D721Med (cell line): ENCODE data around the gene BHLHA9.

Experiments used
- DNase-seq: peaks from one replicate; pipeline ENCODE4 v3.0.0; 2011; ENCODE audit warnings: low spot score; ENCODE audit not compliant: insufficient read length
- FAIRE-seq: peaks from 2 replicates; lab custom pipeline; 2011; peaks lifted over from hg19 to GRCh38; lab: Jason Lieb, UNC
- TF ChIP-seq, protein P1 (sequence below): IDR thresholded peaks from 2 replicates; pipeline ENCODE4 v1.5.1; 2012; ENCODE audit warnings: mild to moderate bottlenecking, control low read depth; ENCODE audit not compliant: insufficient read depth; ENCODE audit errors: missing control alignments

The BHLHA9 gene

DNA sequence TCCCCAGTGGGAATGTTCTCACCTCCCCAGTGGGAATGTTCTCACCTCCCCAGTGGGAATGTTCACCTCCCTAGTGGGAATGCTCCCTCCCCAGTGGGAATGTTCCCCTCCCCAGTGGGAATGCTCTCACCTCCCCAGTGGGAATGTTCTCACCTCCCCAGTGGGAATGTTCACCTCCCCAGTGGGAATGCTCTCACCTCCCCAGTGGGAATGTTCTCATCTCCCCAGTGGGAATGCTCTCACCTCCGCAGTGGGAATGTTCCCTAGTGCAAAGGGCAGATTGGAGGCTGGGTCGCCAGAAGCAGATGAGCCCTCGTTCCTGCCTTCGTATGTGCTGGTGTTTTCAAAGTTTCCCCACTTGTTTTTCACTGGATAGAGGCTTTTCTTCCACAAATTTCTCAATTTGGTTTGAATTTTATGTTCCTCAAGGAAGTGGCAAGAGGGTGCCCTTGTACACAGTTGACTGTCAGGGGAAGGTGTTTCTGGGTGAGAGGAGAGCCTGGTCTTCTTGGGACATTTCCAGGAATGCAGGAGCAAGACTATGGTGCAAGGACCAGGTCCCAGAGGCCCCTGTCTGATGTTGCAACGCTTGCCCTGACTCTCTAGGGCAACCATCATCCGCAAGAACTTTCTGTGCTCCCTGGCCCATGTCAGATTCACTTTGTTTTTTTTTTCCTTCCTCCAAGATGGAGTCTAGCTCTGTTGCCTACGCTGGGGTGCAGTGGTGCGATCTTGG is 43.2 kb downstream of the BHLHA9 start:
- FAIRE-seq (no peak), DNase-seq (no peak)
- TF ChIP-seq, protein P1, sequence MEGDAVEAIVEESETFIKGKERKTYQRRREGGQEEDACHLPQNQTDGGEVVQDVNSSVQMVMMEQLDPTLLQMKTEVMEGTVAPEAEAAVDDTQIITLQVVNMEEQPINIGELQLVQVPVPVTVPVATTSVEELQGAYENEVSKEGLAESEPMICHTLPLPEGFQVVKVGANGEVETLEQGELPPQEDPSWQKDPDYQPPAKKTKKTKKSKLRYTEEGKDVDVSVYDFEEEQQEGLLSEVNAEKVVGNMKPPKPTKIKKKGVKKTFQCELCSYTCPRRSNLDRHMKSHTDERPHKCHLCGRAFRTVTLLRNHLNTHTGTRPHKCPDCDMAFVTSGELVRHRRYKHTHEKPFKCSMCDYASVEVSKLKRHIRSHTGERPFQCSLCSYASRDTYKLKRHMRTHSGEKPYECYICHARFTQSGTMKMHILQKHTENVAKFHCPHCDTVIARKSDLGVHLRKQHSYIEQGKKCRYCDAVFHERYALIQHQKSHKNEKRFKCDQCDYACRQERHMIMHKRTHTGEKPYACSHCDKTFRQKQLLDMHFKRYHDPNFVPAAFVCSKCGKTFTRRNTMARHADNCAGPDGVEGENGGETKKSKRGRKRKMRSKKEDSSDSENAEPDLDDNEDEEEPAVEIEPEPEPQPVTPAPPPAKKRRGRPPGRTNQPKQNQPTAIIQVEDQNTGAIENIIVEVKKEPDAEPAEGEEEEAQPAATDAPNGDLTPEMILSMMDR: no peak

DNA sequence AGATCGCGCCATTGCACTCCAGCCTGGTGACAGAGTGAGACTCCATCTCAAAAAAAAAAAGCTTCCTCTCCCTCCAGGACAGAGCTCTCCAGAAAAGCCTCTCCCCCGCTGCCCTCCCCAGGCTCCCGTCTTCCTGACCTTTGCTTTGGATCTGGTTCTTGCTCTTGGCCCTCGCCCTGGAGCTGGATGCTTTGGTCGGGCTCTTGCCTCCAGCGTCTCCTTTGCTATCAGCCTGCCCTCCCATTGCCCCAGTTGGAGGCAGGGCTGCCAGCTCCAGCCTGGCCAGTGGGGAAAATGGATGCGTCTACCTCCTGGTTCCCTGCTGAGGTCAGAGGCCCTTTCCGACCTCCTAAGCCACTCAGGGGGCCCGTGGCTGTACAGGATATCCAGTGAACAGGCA is 45.2 kb downstream of the BHLHA9 start:
- DNase-seq (no peak), FAIRE-seq (no peak)
- TF ChIP-seq, protein P1: no peak

DNA sequence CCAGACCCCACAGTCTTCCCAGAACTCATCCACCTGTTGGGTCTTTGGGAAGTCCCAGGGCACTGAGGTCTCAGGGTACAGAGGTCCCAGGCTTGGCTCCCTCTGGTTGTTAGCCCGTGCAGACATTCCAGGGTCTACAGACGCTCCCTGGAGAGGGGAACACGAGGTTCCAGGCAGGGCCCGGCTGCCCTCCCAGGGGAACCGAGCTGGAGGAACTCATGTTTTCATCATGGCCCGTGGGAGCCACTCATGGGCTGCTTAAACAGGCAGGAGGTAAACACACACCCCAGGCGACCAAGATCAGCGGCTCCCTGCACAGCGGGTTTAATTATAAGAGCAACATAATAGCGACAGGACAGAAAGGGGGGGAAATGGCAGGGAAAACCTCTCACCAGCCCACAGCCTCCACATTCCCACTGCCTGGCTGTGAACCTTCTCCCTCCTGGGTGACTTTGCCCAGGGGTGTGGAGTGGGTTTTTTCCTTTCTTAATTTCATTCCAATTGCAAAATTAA is 45.7 kb downstream of the BHLHA9 start:
- no peak for FAIRE-seq
- TF ChIP-seq, protein P1: no peak
- no peak for DNase-seq
